Mucosa of rectum (tissue), 2 donors: ENCODE data around the gene SSH3.

Experiments
- H3K27ac ChIP-seq, 2 donors: one replicate each; pipeline ENCODE4 v1.7.0; 2013; ENCODE audit warnings: inconsistent platforms in 2 of 2, low read depth in 2 of 2, low read length in 2 of 2
- H3K27me3 ChIP-seq, 2 donors: one replicate each; pipeline ENCODE4 v1.7.0; 2013; ENCODE audit warnings: low read length in 2 of 2; ENCODE audit not compliant: control insufficient read depth in 2 of 2, insufficient read depth in 2 of 2
- H3K36me3 ChIP-seq, 2 donors: one replicate each; pipeline ENCODE4 v1.7.0; 2013; ENCODE audit warnings: low read length in 2 of 2; ENCODE audit not compliant: control insufficient read depth in 2 of 2, insufficient read depth in 2 of 2
- H3K4me1 ChIP-seq, 2 donors: one replicate each; pipeline ENCODE4 v1.7.0; 2013; ENCODE audit warnings: low read length in 2 of 2, mild to moderate bottlenecking in 1 of 2; ENCODE audit not compliant: control insufficient read depth in 2 of 2, insufficient read depth in 2 of 2
- H3K4me3 ChIP-seq, 2 donors: one replicate each; pipeline ENCODE4 v1.7.0; 2013; ENCODE audit warnings: low read length in 2 of 2
- H3K9ac ChIP-seq, 2 donors: one replicate each; pipeline ENCODE4 v1.7.0; 2013; ENCODE audit warnings: low read length in 2 of 2, low read depth in 1 of 2, mild to moderate bottlenecking in 1 of 2
- H3K9me3 ChIP-seq, 2 donors: one replicate each; pipeline ENCODE4 v1.7.0; 2013; ENCODE audit warnings: low read length in 2 of 2; ENCODE audit not compliant: control insufficient read depth in 2 of 2
- donor health status: healthy.
- donor health status: Normal muscosa, but diverticular disease.

SSH3 gene

GRCh38 chr11:67274768-67275605, 28.3 kb upstream of the SSH3 start:
- no peak overlapping the region for H3K4me3 ChIP-seq
- peak overlapping the region; percentile 34 to 97 for H3K27ac ChIP-seq
- no peaks in the 10 kb centered on the region for H3K27me3 ChIP-seq
- H3K36me3 ChIP-seq = peaks cover 21 to 23% of the 10 kb centered on the region in 2 donors
- H3K9ac ChIP-seq = peak overlapping the region in 1 of 2 donors; percentile 17
- H3K9me3 ChIP-seq = no peaks in the 10 kb centered on the region
- H3K4me1 ChIP-seq = peaks cover 76 to 79% of the 10 kb centered on the region in 2 donors

- Histone ChIP-seq H3K4me3 (no peak overlapping the region), H3K9ac (peak overlapping the region in 1 of 2 donors; percentile 74), H3K36me3 (peaks cover 30 to 31% of the 10 kb centered on the region in 2 donors), H3K27ac (peak overlapping the region; percentile 34 to 97), H3K4me1 (peaks cover 67 to 70% of the 10 kb centered on the region in 2 donors), H3K9me3 (no peaks in the 10 kb centered on the region), H3K27me3 (no peaks in the 10 kb centered on the region)
Observed at GRCh38 chr11:67275606-67276409, 27.5 kb upstream of the SSH3 start.

GRCh38 chr11:67276781-67277230, 26.5 kb upstream of the SSH3 start:
- H3K27me3 ChIP-seq = no peaks in the 10 kb centered on the region
- peaks cover 39% of the 10 kb centered on the region in 2 donors for H3K36me3 ChIP-seq
- H3K9me3 ChIP-seq = no peaks in the 10 kb centered on the region
- peak overlapping the region; percentile 90 to 97 for H3K27ac ChIP-seq
- peak overlapping the region; percentile 74 for H3K9ac ChIP-seq
- peaks cover 58 to 61% of the 10 kb centered on the region in 2 donors for H3K4me1 ChIP-seq
- peak overlapping the region; percentile 39 to 56 for H3K4me3 ChIP-seq

GRCh38 chr11:67277231-67277961, 25.9 kb upstream of the SSH3 start:
- peaks cover 41 to 42% of the 10 kb centered on the region in 2 donors for H3K36me3 ChIP-seq
- peak overlapping the region; percentile 90 to 97 for H3K27ac ChIP-seq
- H3K4me1 ChIP-seq = peaks cover 52 to 55% of the 10 kb centered on the region in 2 donors
- H3K9me3 ChIP-seq = no peaks in the 10 kb centered on the region
- H3K27me3 ChIP-seq = no peaks in the 10 kb centered on the region
- peak overlapping the region; percentile 74 for H3K9ac ChIP-seq
- peak overlapping the region; percentile 41 to 56 for H3K4me3 ChIP-seq

GRCh38 chr11:67278135-67278938, 25.0 kb upstream of the SSH3 start:
- Histone ChIP-seq H3K36me3 (peaks cover 43 to 47% of the 10 kb centered on the region in 2 donors), H3K9me3 (no peaks in the 10 kb centered on the region), H3K27ac (peak overlapping the region; percentile 90 to 97), H3K9ac (peak overlapping the region; percentile 58 to 74), H3K4me3 (peak overlapping the region; percentile 25 to 56), H3K27me3 (no peaks in the 10 kb centered on the region), H3K4me1 (peaks cover 43 to 52% of the 10 kb centered on the region in 2 donors)

- peak overlapping the region; percentile 90 to 97 for H3K27ac ChIP-seq
- H3K27me3 ChIP-seq = no peaks in the 10 kb centered on the region
- no peak overlapping the region for H3K4me3 ChIP-seq
- peaks cover 42 to 50% of the 10 kb centered on the region in 2 donors for H3K4me1 ChIP-seq
- peaks cover 50 to 54% of the 10 kb centered on the region in 2 donors for H3K36me3 ChIP-seq
- no peak overlapping the region for H3K9ac ChIP-seq
- H3K9me3 ChIP-seq = no peaks in the 10 kb centered on the region
Observed at GRCh38 chr11:67278939-67279588, 24.3 kb upstream of the SSH3 start.

GRCh38 chr11:67279589-67280340, 23.6 kb upstream of the SSH3 start:
- H3K36me3 ChIP-seq = peaks cover 51 to 58% of the 10 kb centered on the region in 2 donors
- peak overlapping the region in 1 of 2 donors; percentile 43 for H3K27ac ChIP-seq
- H3K27me3 ChIP-seq = no peaks in the 10 kb centered on the region
- no peak overlapping the region for H3K9ac ChIP-seq
- H3K9me3 ChIP-seq = no peaks in the 10 kb centered on the region
- H3K4me1 ChIP-seq = peaks cover 39 to 46% of the 10 kb centered on the region in 2 donors
- H3K4me3 ChIP-seq = no peak overlapping the region

GRCh38 chr11:67280341-67280787, 23.0 kb upstream of the SSH3 start:
- peaks cover 33 to 40% of the 10 kb centered on the region in 2 donors for H3K4me1 ChIP-seq
- H3K4me3 ChIP-seq = no peak overlapping the region
- H3K36me3 ChIP-seq = peaks cover 55 to 63% of the 10 kb centered on the region in 2 donors
- H3K9ac ChIP-seq = no peak overlapping the region
- H3K27ac ChIP-seq = peak overlapping the region in 1 of 2 donors; percentile 43
- no peaks in the 10 kb centered on the region for H3K27me3 ChIP-seq
- no peaks in the 10 kb centered on the region for H3K9me3 ChIP-seq
